AG10803 (cell line): ENCODE data around the gene ANKRD44.

Experiments used
- DNase-seq: peaks from one replicate; pipeline ENCODE4 v3.0.0; 2010; ENCODE audit warnings: low read depth
- H3K4me3 ChIP-seq: 2 replicates; pipeline ENCODE4 v1.5.1; 2011; ENCODE audit warnings: mild to moderate bottlenecking, low read length, control low read depth
- CTCF ChIP-seq: conservative IDR thresholded peaks from 2 replicates; pipeline ENCODE4 v1.5.1; 2011; ENCODE audit warnings: mild to moderate bottlenecking, low read length, control low read depth, inconsistent platforms

Gene ANKRD44

GRCh38 chr2:197196541-197197180 lies 113.9 kb downstream of the ANKRD44 start:
- DNase-seq = no peak
- no peak overlapping the region for H3K4me3 ChIP-seq
- TF ChIP-seq CTCF = no peak

- TF ChIP-seq CTCF = no peak
- no peak overlapping the region for H3K4me3 ChIP-seq
- DNase-seq = no peak
Observed at GRCh38 chr2:197195518-197195917, 115.1 kb downstream of the ANKRD44 start.

- DNase-seq = no peak
- no peak overlapping the region for H3K4me3 ChIP-seq
- no peak for TF ChIP-seq CTCF
Observed at GRCh38 chr2:197191940-197192322, 118.6 kb downstream of the ANKRD44 start.

GRCh38 chr2:197191177-197191939 lies 119.2 kb downstream of the ANKRD44 start:
- DNase-seq = peak; percentile 33
- peak; percentile 75 for TF ChIP-seq CTCF
- no peak overlapping the region for H3K4me3 ChIP-seq

GRCh38 chr2:197190100-197190432 lies 120.5 kb downstream of the ANKRD44 start:
- H3K4me3 ChIP-seq = no peak overlapping the region
- DNase-seq = no peak
- no peak for TF ChIP-seq CTCF

GRCh38 chr2:197189426-197190099 lies 121.0 kb downstream of the ANKRD44 start:
- H3K4me3 ChIP-seq = no peak overlapping the region
- no peak for TF ChIP-seq CTCF

More at GRCh38 chr2:197189426-197190099, 121.0 kb downstream of the ANKRD44 start:
- no peak for DNase-seq
